Erythroblast (primary cell): Measurements from ENCODE around the gene MRPL37.

Source experiments
- DNase-seq, 2 experiments: peaks; one replicate each; lab custom pipeline; 2025; lab: John Stamatoyannopoulos, UW
- GATA1 ChIP-seq: IDR thresholded peaks from 2 replicates; pipeline ENCODE4 v1.6.1; 2011; ENCODE audit warnings: low read depth, mild to moderate bottlenecking, control low read depth, low read length, moderate library complexity
- POLR2A ChIP-seq: IDR thresholded peaks from 2 replicates; pipeline ENCODE4 v1.6.1; 2011; ENCODE audit warnings: mild to moderate bottlenecking, low read length

MRPL37 gene

GRCh38 chr1:54199765-54200518, at the start of gene MRPL37, which contains the start of gene CYB5RL:
Gene MRPL37, plus strand, starts transcription at chr1:54200167. Its CDS starts 77 bp downstream, at chr1:54200244.
Gene CYB5RL, minus strand, starts transcription at chr1:54200030. Its CDS starts 4,414 bp downstream, at chr1:54195616.
- DNase-seq, result peak; percentile 96 to 97
- TF ChIP-seq GATA1, result no peak
- peak; percentile 90 for TF ChIP-seq POLR2A

GRCh38 chr1:54151013-54151412, 49.0 kb upstream of the MRPL37 start:
- TF ChIP-seq POLR2A, result no peak
- no peak for TF ChIP-seq GATA1
- DNase-seq, result no peak

- no peak for DNase-seq
- TF ChIP-seq GATA1, result no peak
- no peak for TF ChIP-seq POLR2A
Observed at GRCh38 chr1:54152696-54153095, 47.3 kb upstream of the MRPL37 start, which contains the start of gene CDCP2. Gene CDCP2, minus strand, starts transcription at chr1:54153000. Its CDS starts 78 bp downstream, at chr1:54152922.

GRCh38 chr1:54153535-54154439, 46.2 kb upstream of the MRPL37 start:
- DNase-seq, result no peak
- TF ChIP-seq POLR2A, result no peak
- TF ChIP-seq GATA1, result no peak

- TF ChIP-seq POLR2A (no peak), GATA1 (no peak)
- no peak for DNase-seq
Observed at GRCh38 chr1:54156201-54156600, 43.8 kb upstream of the MRPL37 start.

- no peak for DNase-seq
- no peak for TF ChIP-seq GATA1
- no peak for TF ChIP-seq POLR2A
Observed at GRCh38 chr1:54156986-54157385, 43.0 kb upstream of the MRPL37 start.

- TF ChIP-seq POLR2A, result no peak
- no peak for TF ChIP-seq GATA1
- no peak for DNase-seq
Observed at GRCh38 chr1:54157401-54157800, 42.6 kb upstream of the MRPL37 start.

- no peak for TF ChIP-seq GATA1
- TF ChIP-seq POLR2A, result no peak
- no peak for DNase-seq
Observed at GRCh38 chr1:54158071-54158470, 41.9 kb upstream of the MRPL37 start.

- DNase-seq, result no peak
- no peak for TF ChIP-seq POLR2A
- no peak for TF ChIP-seq GATA1
Observed at GRCh38 chr1:54159733-54160316, 40.1 kb upstream of the MRPL37 start.

- DNase-seq, result no peak
- TF ChIP-seq GATA1 (no peak), POLR2A (no peak)
Observed at GRCh38 chr1:54160351-54160750, 39.6 kb upstream of the MRPL37 start.

- DNase-seq, result no peak
- TF ChIP-seq POLR2A (no peak), GATA1 (no peak)
Observed at GRCh38 chr1:54161495-54162168, 38.3 kb upstream of the MRPL37 start.

GRCh38 chr1:54163051-54163450, 36.9 kb upstream of the MRPL37 start:
- DNase-seq, result no peak
- TF ChIP-seq GATA1 (no peak), POLR2A (no peak)

GRCh38 chr1:54163573-54163972, 36.4 kb upstream of the MRPL37 start:
- TF ChIP-seq POLR2A (no peak), GATA1 (no peak)
- DNase-seq, result peak in 1 of 2 experiments; percentile 19
